SIG-M5 treated with dmso at 0.1 percent for 504 hours (cell line): ENCODE measurements around the gene PRDM16.

Experiments used
- DNase-seq: peaks from one replicate; lab custom pipeline; 2025; ENCODE audit not compliant: unreplicated experiment; lab: John Stamatoyannopoulos, UW

The PRDM16 gene

DNA sequence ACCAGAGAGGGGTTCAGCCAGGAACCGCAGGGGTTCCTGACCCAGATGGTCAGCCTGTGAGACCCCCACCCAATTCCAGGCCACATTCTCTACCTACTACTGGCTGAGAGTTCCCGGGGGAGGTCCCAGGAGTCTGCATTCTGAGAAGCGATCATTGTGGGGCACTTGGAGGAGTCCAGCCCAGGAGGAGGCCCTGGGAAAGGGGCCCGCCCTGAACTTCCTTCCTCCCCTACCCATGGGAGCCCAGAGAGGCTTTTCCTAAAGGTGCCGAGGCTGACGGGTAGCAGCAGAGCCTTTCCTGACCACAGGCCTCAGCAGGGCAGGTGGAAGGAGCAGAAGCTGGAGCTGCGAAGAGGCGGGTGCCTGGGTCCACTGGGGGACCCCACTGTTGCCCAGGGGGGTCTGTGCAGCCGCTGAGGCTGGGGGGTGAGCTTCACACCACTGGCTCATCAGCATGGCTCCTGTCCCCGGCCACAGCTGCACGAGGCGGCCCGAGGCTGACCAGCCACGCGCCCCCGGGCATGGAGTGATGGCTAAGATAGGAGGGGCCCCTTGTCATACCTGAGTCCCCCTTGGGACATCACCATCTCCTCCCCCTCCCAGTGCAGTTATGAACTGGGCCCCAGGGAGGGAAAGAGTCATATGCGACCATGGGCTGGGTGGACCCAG, 127.7 kb downstream of the PRDM16 start:
- no peak for DNase-seq

DNA sequence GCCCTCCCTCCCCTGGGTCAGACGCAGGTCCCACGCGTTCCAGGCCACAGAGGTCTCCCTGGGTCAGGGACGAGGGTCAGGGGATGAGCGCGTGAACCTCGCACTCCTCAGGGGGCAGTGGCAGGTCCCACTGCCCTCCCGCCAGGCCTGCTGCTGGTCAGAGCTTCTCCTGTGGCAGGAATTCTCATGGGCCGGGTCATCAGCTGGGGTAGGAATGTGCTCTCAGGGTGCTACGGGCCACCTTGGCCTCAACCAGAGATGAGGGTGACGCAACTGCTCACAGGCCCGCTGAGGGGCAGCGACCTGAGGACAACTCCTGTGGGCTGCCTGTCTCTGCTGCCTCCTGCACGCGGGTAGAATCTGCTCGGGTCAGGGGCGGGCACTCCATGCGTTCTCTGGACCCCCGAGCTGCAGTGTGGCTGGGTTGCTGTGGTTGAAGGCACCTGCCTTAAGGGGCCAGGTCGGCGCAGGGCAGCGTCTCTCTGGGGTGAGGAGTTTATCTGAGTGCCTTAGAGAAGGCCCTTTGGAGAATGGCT, 128.8 kb downstream of the PRDM16 start:
- DNase-seq: no peak

DNA sequence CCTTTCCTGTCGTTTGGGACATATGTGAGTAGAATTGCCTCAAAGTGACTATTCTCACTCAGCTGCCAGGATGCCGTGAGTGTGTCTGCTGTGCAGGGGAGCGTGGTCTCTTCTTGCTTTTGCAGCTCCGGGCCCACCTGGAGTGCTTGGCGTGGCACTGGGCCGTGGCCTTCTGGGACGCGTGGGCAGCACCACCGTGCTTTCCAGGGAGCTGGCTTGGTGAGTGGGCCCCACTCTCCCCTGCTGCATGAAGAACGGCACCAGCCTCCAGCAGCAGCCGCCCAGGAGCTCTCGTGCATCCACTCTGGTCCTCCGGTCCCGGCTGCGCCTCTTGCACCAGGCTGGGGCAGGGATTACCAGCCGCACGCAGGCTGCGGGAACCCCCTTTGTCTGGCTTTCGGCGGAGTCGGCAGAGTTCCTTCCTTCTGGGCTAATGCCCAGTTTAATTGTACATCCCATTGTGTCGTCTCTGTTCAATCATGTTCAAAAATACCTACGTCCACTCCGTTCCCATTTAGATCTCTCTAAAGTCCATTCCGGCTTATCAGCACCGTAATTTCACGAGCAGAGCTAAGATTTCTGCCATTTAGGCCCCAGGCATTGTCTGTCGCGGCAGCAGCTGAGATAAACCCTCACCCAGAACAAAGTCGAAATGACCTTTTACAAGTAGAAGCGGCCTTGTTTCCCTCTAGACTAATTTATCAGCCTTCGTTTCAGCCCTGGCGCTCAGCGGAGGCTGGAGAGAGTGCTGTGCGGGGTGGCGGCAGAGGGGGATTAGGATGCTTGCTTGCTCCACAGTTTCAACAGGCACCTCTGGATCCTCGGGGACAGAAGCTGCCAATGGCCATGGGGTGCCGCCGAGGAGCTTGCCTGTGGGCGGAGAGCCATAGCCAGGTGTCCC, 129.6 kb downstream of the PRDM16 start:
- DNase-seq: no peak

DNA sequence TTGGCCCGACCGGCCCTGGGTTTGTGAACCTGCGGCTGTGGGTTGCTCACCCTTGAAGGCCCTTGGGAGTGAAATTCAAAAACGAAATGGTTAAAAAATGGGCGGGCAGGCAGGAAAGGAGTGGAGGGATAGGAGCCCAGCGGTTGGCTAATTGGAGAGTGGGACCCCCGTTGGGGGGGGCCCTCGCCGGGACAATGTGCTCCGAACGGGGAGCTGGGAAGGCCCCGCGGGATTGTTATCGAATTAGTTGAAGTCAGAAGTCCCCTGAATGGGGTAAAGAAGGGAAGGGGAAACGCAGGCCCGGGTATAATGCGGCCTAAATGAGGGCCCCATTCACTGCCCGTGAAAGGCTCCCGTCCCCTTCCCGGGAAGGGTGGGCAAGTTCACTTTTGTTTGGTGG, 135.7 kb downstream of the PRDM16 start:
- no peak for DNase-seq

DNA sequence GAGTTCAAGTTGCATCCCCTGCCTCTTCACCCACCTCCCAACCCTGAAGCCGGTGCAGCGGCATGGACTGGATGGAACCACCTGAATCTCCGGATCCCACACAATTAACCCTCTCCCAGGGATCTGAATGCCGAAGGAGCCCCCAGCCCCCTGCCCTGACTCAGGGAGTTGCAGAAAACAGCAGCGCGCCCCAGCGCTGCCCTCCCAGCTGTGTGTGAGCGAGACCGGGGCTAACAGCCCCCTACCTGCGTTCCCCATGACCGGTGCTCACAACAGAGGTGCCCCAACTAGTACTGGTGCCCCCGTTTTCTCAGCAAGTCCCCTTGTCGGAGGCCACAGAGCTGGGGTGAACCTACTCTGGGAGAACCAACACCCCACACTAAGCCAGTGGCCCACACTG, 136.8 kb downstream of the PRDM16 start:
- DNase-seq: no peak

DNA sequence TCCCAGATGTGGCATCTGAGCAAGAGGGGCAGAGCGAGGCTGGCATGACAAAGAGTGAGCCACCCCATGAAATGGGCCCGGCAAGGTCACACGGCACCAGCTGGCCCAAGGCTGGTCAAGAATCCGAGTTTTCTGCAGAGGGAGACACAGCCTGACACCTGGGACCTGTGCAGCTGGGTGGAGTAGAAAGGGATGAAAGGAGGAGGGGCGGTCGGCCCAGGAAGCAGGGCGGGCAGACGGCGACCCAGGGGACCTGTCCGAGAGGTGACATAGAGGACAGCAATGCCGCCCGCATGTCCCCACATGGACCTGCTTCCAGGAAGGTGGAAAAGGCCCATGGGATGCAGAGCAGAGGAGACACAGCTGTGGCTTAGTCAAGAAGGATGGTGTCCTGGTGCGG, 137.7 kb downstream of the PRDM16 start:
- DNase-seq: no peak

DNA sequence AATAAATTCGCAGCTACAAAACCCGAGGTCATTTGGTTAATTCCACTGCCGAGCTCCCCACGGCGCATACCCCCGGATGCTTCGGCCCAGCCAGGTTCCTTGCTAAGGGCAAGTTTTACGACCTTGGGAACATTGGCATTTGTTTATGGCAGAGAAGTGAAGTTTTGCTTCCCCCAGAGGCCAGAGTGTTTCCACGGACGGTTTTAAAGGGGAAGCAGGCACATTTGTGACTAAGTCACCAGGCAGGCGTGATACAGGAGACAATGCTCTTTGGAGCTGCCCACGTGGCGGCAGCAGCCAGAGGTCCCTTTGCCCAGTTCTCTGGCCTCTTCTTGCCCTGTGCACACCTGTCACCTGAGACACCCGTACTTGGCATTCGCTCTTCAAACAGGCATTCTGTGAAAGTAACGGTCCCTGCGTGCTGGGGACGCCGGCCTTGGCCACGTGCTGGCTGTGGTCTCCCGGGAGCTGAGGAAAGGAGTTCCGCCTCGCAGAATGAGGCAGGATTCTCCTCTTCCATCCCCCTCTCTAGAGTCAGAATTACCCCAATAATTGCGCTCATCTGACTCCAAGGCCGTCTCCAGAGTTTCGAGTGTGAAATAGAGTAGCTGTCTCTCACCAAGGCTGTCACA, 138.3 kb downstream of the PRDM16 start:
- DNase-seq: no peak

DNA sequence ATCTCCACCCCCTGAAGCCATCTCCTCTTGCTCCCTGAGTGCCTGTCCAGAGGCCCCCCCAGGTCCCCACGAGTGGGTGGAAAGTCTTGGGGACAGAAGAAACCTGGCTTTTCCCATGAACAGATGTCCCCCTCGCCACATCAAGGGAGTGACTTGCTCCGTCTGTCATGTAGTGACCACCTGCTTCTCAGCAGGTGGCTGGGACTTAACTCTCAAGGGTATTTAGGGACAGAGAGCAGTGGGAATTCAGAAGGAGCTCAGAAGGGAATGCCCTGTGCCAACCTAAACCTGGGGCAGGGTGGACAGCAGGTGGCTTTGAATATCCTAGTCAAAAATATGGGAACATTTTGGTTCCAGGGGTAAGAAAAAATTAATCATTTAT, 139.8 kb downstream of the PRDM16 start:
- no peak for DNase-seq

DNA sequence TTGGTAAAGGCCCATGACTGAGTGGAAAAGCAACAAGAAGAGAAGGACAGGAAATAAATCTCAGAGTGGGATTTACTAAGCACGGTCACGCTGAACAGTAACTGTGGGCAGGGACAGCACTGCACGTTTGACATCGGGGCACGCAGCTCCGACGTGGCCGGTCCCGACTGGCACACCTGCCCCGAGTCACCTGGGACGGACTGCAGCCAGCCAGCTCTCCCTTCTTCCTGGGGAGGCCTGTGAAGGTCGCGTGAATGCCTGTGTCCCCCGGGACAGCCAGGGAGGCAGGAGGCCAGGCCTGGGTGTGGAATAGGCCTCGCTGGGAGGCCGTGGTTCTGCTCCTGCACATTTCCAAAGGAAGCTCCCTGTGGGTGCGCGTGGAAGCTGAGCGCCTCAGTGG, 140.2 kb downstream of the PRDM16 start:
- DNase-seq: no peak

DNA sequence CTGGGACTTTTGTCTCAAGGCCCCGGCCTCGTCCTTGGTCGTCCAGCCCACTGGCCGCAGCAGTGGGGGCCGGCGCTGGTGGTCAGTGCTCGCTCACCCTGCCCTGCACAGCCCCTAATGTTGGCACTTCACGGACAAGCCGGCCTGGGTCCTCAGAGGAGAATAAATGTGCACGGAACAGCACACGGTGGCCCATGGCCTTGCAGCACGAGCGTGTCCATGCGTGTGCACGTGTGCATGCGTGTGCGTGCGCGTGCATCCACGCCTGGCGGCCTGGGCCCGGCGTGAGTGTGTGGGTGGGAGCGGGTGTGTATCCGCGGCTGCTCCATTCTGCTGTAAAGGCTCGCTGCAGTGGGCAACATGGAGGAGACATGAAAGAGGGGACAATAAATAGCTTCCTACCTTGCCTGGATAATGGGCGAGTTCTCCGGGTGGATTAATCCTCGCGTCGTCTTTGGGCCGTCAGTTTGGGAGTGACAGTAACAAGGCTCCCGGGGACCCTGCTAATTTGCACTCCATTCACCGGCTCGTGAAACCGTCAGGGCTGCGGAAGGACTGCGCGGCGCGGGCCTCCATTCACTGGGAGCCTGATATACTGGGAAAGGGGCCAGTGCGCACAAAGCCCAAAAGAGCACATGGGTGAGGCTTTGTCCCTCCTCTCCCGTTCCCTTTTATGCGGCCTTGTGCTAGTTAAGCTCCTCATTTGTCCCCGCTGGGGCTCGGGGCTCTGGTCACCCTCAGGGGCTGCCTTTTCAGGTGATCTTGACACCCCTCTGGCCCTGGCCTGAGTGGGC, 142.8 kb downstream of the PRDM16 start:
- DNase-seq: no peak

DNA sequence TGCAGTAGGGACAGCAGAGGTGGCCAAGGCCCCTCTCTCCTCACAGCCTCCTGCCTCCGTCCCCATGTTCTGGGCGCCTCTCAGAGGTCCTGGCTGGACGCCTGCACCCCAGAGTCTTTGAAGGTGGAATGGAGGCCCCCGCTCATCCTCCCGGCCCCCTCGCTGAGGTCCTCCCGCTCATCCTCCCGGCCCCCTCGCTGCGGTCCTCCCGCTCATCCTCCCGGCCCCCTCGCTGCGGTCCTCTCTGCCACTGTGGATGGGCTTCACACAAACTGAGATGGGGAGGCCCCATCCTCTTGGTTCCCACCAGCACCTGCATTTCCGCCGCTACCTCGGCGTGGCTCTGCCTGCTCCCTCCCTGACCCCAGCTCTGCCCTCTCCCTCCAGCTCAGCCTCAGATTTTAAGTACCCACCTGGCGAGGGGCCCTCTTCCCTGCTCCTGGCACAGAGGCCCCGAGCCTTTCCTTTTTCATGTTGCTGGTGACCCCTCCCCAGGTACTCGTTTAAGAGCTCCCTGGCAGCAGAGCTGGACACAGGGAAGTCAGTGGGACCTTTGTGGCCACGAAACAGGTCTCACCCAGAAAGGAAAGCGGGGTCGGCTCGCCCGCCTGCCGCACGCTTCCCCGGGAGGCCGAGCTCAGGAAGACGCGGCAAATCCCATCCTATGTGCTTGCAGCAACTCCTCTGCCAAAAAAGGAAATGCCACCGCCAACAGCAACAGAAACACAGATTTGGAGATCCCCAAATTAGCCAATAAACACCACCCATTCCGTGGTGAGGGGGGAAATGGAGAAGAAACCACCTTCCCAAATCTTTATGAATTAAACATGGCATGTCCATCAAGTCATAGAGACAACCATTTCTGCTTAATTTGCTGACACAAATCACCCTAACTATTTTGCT, 143.7 kb downstream of the PRDM16 start:
- no peak for DNase-seq

DNA sequence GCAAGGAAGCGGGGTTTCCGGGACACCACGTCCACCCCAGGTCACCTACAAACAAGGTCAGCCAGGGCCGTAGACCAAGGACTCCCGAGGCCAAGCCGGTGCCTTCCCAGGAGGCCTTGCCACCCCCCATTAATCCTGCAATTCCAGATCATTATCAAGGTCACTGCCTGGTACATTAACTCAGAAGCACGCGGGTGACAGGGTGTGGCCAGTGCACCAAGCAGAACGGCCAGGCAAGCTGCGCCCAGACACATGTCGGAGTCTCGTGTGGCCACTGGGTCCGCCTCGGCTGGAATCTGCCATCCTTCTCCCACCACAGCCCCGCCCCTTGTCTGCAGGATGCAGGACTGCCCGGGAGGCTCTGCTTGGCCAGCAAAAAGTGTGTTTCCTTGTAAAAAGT, 144.7 kb downstream of the PRDM16 start:
- DNase-seq: no peak

DNA sequence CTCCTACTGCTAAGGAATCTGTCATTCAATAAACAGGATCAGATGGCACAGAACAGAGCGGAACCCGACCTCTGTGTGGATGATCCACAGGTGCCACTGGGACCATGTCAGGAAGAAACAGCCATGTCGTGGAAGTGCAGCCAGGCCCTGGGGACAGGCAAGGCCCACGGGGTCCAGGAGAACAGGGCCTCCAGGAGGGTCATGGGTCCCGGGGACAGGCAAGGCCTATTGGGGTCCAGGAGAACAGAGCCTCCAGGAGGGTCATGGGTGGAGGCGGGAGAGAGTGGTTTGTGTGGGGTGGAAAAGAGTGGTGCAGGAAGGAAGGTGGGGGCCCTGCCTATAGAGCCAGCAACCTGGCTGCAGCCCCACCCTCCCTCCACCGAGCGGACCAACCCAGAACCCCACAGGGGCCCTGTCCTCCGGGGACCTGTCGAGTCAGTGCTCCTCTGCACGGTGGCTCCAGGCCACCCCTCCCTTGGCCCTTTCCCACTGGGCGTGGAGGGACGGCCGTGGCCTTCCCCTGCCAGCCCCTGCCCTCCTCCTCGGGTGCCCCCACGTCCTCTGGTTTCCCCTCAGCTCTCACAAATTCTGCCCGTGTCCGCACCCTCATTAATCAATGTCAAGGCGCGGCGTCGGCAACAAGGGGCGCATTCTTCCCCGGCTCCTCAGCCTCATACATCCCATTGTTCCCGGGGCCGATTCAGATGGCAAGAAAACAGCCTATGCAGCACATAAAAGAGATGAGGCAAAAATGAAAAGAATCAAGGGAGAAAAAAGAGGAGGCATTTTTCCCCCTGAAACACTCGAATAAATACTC, 146.4 kb downstream of the PRDM16 start:
- DNase-seq: no peak

DNA sequence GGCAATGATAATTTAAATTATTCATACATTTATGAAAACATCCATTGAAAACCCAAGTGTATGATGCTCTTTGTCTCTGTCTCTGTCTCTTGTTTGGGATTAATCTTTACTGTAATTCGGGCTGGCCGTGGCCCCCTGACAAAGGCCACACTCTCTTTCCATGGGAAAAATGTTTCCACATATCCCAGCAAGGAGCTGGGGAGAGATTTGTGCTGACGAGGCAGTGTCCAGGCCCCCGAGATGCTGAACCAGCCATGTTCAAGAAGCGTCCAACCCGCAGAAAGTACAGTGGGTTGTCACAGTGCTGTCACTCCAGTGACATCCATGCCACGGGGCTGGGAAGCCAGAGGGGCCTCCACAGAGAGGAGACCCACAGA, 147.0 kb downstream of the PRDM16 start:
- no peak for DNase-seq

DNA sequence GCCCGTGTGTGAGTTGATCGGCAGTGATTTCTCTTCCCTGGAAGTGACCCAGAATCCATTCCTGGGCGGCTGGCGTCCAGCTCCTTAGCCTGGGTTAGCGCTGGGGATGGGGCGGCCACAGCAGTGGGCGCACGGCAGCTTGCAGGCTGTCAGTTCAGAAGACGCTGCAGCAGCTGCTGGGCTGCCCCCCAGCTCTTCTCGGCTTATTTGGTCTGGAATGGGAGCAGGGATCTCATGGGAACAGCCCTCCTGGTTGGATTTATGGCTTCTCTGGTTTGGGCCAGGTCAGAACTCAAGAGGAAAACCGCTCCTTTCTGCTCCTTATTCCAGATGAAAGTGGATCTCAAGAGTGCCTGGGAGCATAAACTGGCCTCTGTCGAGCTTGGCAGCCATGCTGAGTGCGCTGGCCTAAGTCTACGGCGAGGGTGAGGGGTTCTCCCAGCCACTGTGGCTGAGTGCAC, 148.2 kb downstream of the PRDM16 start:
- DNase-seq: no peak

DNA sequence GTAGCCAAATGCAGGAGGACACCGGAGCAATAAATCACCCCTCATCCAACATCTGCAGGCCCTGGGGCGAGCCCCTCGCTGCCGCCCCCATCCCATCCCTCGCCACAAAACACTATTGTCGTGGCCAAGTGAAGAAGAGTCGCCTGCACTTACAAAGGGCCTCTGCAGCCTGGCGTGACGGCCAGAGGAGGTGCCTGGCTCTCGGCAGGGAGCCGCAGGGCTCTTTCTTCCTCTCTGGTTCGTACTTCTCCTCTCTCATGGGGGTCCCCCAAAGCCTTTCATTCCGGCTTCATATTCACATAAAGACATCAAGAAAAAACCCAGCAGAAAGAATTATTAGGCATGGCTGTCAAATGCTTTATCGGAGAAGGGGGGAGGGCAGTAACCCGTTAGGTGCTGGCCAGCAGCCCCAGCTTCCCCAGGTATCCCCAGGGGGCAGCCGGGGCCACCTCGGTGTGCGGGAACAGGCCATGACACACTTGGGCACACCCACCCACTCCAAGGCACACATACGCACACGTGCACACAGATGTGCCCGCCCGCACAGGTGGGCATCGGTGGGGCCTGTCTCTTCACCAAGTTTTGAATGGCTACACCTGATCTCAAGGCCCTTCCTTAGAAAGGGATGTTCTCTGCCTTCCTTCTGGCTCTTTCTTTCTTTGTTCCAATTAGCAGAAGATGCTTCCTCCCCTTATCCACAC, 149.1 kb downstream of the PRDM16 start:
- no peak for DNase-seq

DNA sequence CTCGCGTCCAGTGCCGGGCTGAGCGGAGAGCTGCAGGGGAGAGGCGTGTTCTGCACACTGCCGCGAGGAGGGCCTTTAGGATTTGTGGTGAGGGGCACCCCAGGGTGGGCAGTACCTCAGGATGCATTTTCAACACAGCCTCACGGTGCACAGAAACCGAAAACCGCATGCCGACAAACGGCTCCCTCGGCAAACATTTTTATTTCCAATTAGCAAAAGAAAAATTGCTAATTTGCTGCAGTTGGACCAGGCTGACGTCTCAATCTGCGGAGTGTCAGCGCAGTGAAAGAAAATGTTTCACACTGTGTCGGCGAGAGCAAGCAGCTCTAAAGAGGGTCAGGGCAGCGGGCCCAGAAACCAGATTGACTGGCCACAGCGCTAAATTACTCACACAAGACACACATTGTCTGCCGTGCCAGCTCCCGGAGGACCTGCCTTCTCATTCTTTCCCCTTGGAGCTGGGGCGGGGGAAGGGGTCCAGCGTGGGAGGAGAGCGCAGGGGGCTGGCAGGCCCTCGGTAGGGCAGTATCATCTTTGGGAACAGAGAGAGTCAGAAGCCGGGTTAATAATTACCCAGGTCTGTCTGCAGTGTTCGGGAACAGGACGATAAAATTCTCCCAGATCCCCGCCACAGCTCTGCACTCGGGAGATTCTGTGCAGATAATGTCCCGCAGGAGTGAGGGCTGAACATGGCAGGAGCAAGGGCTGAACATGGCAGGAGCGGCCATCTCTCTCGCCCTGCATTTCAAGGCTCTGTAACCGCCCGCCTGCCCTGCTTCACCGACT, 150.2 kb downstream of the PRDM16 start:
- no peak for DNase-seq
